GM23338 (cell line): ENCODE data around the gene USP21. TPM values are rescaled to one million over a fixed set of nuclear protein-coding genes. Genes with fewer than 3 reads are reported as not detected.

ENCODE experiments used
- ATAC-seq: fragments of 200-7000 bp; cut with Tn5 transposase; 3 replicates; pipeline ENCODE4 v1.9.1; 2020
- DNase-seq: peaks from one replicate; pipeline ENCODE4 v3.0.0-alpha.2; 2015; ENCODE audit warnings: low spot score
- H2AFZ ChIP-seq: fragments of 200-600 bp; sonication (generic); 2 replicates; pipeline ENCODE4 v1.8.0; 2016; ENCODE audit warnings: antibody characterized with exemption, mild to moderate bottlenecking, moderate library complexity
- H3F3A ChIP-seq: fragments of 200-600 bp; sonication (generic); replicated peaks from 2 replicates; pipeline ENCODE4 v1.8.0; 2017; ENCODE audit warnings: antibody characterized with exemption, mixed run types, low read depth
- H3K27ac ChIP-seq: fragments of 200-600 bp; sonication (generic); 2 replicates; pipeline ENCODE4 v1.6.1; 2016; ENCODE audit warnings: low read depth
- H3K27me3 ChIP-seq: fragments of 200-600 bp; sonication (generic); 2 replicates; pipeline ENCODE4 v1.8.0; 2016; ENCODE audit warnings: mild to moderate bottlenecking, mixed run types, moderate library complexity; ENCODE audit not compliant: insufficient read depth
- H3K36me3 ChIP-seq: fragments of 200-600 bp; sonication (generic); 2 replicates; pipeline ENCODE4 v1.8.0; 2016; ENCODE audit warnings: mild to moderate bottlenecking; ENCODE audit not compliant: insufficient read depth
- H3K4me1 ChIP-seq: fragments of 200-600 bp; sonication (generic); 2 replicates; pipeline ENCODE4 v1.8.0; 2016; ENCODE audit warnings: mild to moderate bottlenecking, moderate library complexity; ENCODE audit not compliant: insufficient read depth
- H3K4me2 ChIP-seq: fragments of 200-600 bp; sonication (generic); 2 replicates; pipeline ENCODE4 v1.7.1; 2017; ENCODE audit warnings: mixed run types
- H3K4me3 ChIP-seq: fragments of 200-600 bp; sonication (generic); 2 replicates; pipeline ENCODE4 v1.6.1; 2016; ENCODE audit warnings: mixed run types
- H3K79me2 ChIP-seq: fragments of 200-600 bp; sonication (generic); replicated peaks from 2 replicates; pipeline ENCODE4 v1.8.0; 2017; ENCODE audit warnings: mild to moderate bottlenecking; ENCODE audit not compliant: insufficient read depth
- H3K9me2 ChIP-seq: fragments of 200-600 bp; sonication (generic); 2 replicates; pipeline ENCODE4 v1.8.0; 2017; ENCODE audit not compliant: insufficient read depth
- H4K20me1 ChIP-seq: fragments of 200-600 bp; sonication (generic); replicated peaks from 2 replicates; pipeline ENCODE4 v1.8.0; 2017; ENCODE audit warnings: mild to moderate bottlenecking; ENCODE audit not compliant: insufficient read depth
- H3K27ac Mint-ChIP-seq: 2 replicates; pipeline ENCODE4 v1.8.0; 2020; ENCODE audit warnings: inconsistent platforms, mild to moderate bottlenecking, moderate library complexity, mixed read lengths
- H3K27me3 Mint-ChIP-seq: 3 replicates; pipeline ENCODE4 v1.8.0; 2022; ENCODE audit warnings: low read depth, mild to moderate bottlenecking, moderate library complexity, mixed read lengths, inconsistent platforms; ENCODE audit not compliant: insufficient read depth, poor library complexity
- H3K36me3 Mint-ChIP-seq: 3 replicates; pipeline ENCODE4 v1.8.0; 2021; ENCODE audit warnings: low read depth, mild to moderate bottlenecking, inconsistent platforms, moderate library complexity, mixed read lengths
- H3K4me1 Mint-ChIP-seq: 3 replicates; pipeline ENCODE4 v1.8.0; 2020; ENCODE audit warnings: mild to moderate bottlenecking, inconsistent platforms, mixed read lengths
- H3K4me3 Mint-ChIP-seq: 3 replicates; pipeline ENCODE4 v1.8.0; 2021; ENCODE audit warnings: moderate library complexity, mild to moderate bottlenecking, inconsistent platforms, mixed read lengths
- H3K9me3 Mint-ChIP-seq: 3 replicates; pipeline ENCODE4 v1.8.0; 2020; ENCODE audit warnings: moderate library complexity, mild to moderate bottlenecking, inconsistent platforms, mixed read lengths
- CREB1 ChIP-seq: fragments of 250-450 bp; sonication (Bioruptor Pico); IDR thresholded peaks from 2 replicates; pipeline ENCODE4 v1.5.0; 2020; ENCODE audit warnings: low read depth, mild to moderate bottlenecking, moderate library complexity
- CTCF ChIP-seq, 2 experiments: fragments of 200-600 bp in 1 of 2; sonication (generic) in 1 of 2; conservative IDR thresholded peaks; 2 replicates each; pipeline versions ENCODE4 v1.5.1 to v1.6.1; 2016 to 2017; ENCODE audit warnings: antibody characterized with exemption in 2 of 2, low read depth in 2 of 2, mild to moderate bottlenecking in 2 of 2, moderate library complexity in 1 of 2
- ETS1 ChIP-seq: IDR thresholded peaks from 2 replicates; pipeline ENCODE4 v1.6.1; 2016; ENCODE audit warnings: antibody characterized with exemption
- EZH2 ChIP-seq: fragments of 200-600 bp; sonication (generic); IDR thresholded peaks from one replicate; pipeline ENCODE4 v1.8.0; 2017; ENCODE audit warnings: antibody characterized with exemption, mild to moderate bottlenecking, low read depth; ENCODE audit not compliant: unreplicated experiment
- EZH2phosphoT487 ChIP-seq: fragments of 200-600 bp; sonication (generic); IDR thresholded peaks from one replicate; pipeline ENCODE4 v1.8.1; 2018; ENCODE audit warnings: antibody characterized with exemption; ENCODE audit not compliant: unreplicated experiment
- NANOG ChIP-seq: IDR thresholded peaks from 2 replicates; pipeline ENCODE4 v1.6.1; 2016; ENCODE audit warnings: antibody characterized with exemption, borderline replicate concordance
- REST ChIP-seq: IDR thresholded peaks from one replicate; pipeline ENCODE4 v1.6.1; 2018; ENCODE audit warnings: antibody characterized with exemption; ENCODE audit not compliant: unreplicated experiment
- ZNF114 ChIP-seq: fragments of 250-450 bp; sonication (Bioruptor Pico); IDR thresholded peaks from 2 replicates; pipeline ENCODE4 v1.5.0; 2020; ENCODE audit warnings: mild to moderate bottlenecking, moderate library complexity
- ZNF462 ChIP-seq: fragments of 250-450 bp; sonication (Bioruptor Pico); IDR thresholded peaks from 2 replicates; pipeline ENCODE4 v1.5.0; 2020; ENCODE audit warnings: mild to moderate bottlenecking, moderate library complexity
- polyA plus RNA-seq: library from polyadenylated mRNA; unstranded; fragments of >200 nt; fragmentation: Nextera tagmentation; extraction: Ambion mirVana; gene quantifications from 2 replicates; pipeline ENCODE4 v1.2.1, GENCODE V29; 2016
- total RNA-seq: library from RNA; depleted of rRNA; stranded (reverse); fragments of >200 nt; shearing (Covaris generic); gene quantifications from 2 replicates; pipeline ENCODE4 v1.2.3, GENCODE V29; 2014

The USP21 gene
- total and polyA plus RNA-seq, 2 experiments from 2014 or later: 17.9 to 25.6 TPM

- H3K36me3 ChIP-seq: peaks cover 30% of the 10 kb centered on the region
- peaks cover 33% of the 10 kb centered on the region for H4K20me1 ChIP-seq
- H3K4me2 ChIP-seq: peak overlapping the region; percentile 88
- peak overlapping the region; percentile 96; the same call in 1 of the 2 replicates for H3K27ac Mint-ChIP-seq
- ATAC-seq: peak; percentile 63
- peaks cover 21% of the 10 kb centered on the region for H3K4me1 ChIP-seq
- H3K36me3 Mint-ChIP-seq: peaks cover 50% of the 10 kb centered on the region
- no peak overlapping the region for H2AFZ ChIP-seq
- no peaks in the 10 kb centered on the region for H3K27me3 ChIP-seq
- H3K4me3 Mint-ChIP-seq: peak overlapping the region; percentile 96
- H3F3A ChIP-seq: peaks cover 41% of the 10 kb centered on the region
- H3K4me3 ChIP-seq: peak overlapping the region; percentile 98
- DNase-seq: peak; percentile 90
- H3K27me3 Mint-ChIP-seq: peaks cover 25% of the 10 kb centered on the region
- no peaks in the 10 kb centered on the region for H3K9me2 ChIP-seq
- H3K27ac ChIP-seq: peak overlapping the region; percentile 98; the same call in 1 of the 2 replicates
- no peaks in the 10 kb centered on the region for H3K9me3 Mint-ChIP-seq
- TF ChIP-seq EZH2 (no peak), ZNF462 (CRISPR knock-in tag) (no peak), REST (no peak), EZH2phosphoT487 (no peak), CREB1 (CRISPR knock-in tag) (peak; percentile 76), ETS1 (no peak), CTCF (conservative IDR thresholded peaks at IDR 0.05; ENCODE audit: low read depth in 2 of 2) (peak; percentile 44 to 45; a peak in 3 of 4 replicates), NANOG (no peak), ZNF114 (CRISPR knock-in tag) (no peak)
- H3K79me2 ChIP-seq: peaks cover 39% of the 10 kb centered on the region
- H3K4me1 Mint-ChIP-seq: peaks cover 22% of the 10 kb centered on the region
These were observed 40.0 kb upstream of the USP21 start for GRCh38 chr1:161119092-161119903.
